Mammary epithelial cell (primary cell): ENCODE data around the gene DPP10.

Experiments
- CTCF ChIP-seq, 2 donors: IDR thresholded peaks in 1 of 2; conservative IDR thresholded peaks in 1 of 2; 2 replicates each; pipeline ENCODE4 v1.5.1; 2011 to 2012; ENCODE audit warnings: inconsistent platforms in 2 of 2, low read length in 2 of 2, mild to moderate bottlenecking in 2 of 2, control low read depth in 1 of 2, low read depth in 1 of 2; ENCODE audit not compliant: insufficient read depth in 1 of 2; ENCODE audit errors: extremely low read depth in 1 of 2
- EZH2 ChIP-seq: IDR thresholded peaks from 2 replicates; pipeline ENCODE4 v1.6.1; 2012; ENCODE audit warnings: low read length, inconsistent platforms, borderline replicate concordance

DNA sequence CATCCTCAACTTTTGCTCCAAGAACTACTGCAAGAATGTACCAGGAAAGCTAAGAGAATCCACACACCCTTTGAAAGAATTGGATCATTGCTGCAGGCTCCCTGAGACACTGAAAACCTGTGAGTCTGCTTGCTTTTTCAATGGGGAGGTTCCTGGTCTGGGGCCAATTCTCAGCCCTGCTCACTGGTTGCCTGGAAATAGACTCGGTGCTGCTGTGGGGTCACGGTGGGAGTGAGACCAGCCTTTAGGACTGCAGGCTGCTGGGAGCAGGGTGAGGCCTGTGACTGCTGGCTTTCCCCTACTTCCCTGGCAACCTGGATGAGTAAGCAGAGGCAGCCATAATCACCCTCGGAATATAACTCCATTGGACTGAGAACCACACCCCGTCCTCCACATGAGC, 569.3 kb downstream of the DPP10 start:
- TF ChIP-seq CTCF (conservative IDR thresholded peaks at IDR 0.05 in 1 of 2, IDR thresholded peaks at IDR 0.05 in 1 of 2; ENCODE audit: extremely low read depth in 1 of 2, insufficient read depth in 1 of 2, low read depth in 1 of 2, low read length in 2 of 2) (no peak), EZH2 (no peak)
